ENCODE data around the gene SLC9A3.

GRCh38 chr5:573976-574375 is 49.7 kb upstream of the SLC9A3 start:
- TF ChIP-seq CTCF (IDR thresholded peaks at IDR 0.05 in 2 of 3, conservative IDR thresholded peaks at IDR 0.05 in 1 of 3; ENCODE audit: borderline replicate concordance in 1 of 3, insufficient read depth in 1 of 3, low read depth in 2 of 3, low read length in 2 of 3), result no peak
- TF ChIP-seq EZH2phosphoT487 (IDR thresholded peaks at IDR 0.05; ENCODE audit: borderline replicate concordance), result no peak
- TF ChIP-seq EZH2 (IDR thresholded peaks at IDR 0.05), result no peak
- TF ChIP-seq POLR2AphosphoS5 (IDR thresholded peaks at IDR 0.05; ENCODE audit: low read depth, low read length), result no peak
- TF ChIP-seq POLR2A (IDR thresholded peaks at IDR 0.05; ENCODE audit: borderline replicate concordance, extremely low read depth, insufficient read depth, insufficient read length), result no peak
- no peak for TF ChIP-seq FOSL1 (IDR thresholded peaks at IDR 0.05; ENCODE audit: low read depth)
- no peak for TF ChIP-seq SIN3A (IDR thresholded peaks at IDR 0.05; ENCODE audit: low read depth)
- TF ChIP-seq RAD21 (IDR thresholded peaks at IDR 0.05; ENCODE audit: low read depth), result no peak
